GM18507 (cell line): ENCODE results near the gene CDH16.
"Not testable (repeated sequence)": the region's sequence is repeated elsewhere in the genome, so short reads cannot be mapped to it uniquely, and the experiment has no call there.

ENCODE experiments used
- DNase-seq: peaks from one replicate; pipeline ENCODE4 v3.0.0; 2011; ENCODE audit warnings: low read depth; ENCODE audit not compliant: insufficient read length; ENCODE audit errors: extremely low spot score
- FAIRE-seq: peaks from 2 replicates; lab custom pipeline; 2011; peaks lifted over from hg19 to GRCh38; lab: Jason Lieb, UNC

CDH16 gene

GRCh38 chr16:66901626-66902025, 17.1 kb downstream of the CDH16 start:
- FAIRE-seq (no peak), DNase-seq (no peak)

- no peak for FAIRE-seq
- DNase-seq = no peak
Measured at GRCh38 chr16:66900721-66901441, 17.8 kb downstream of the CDH16 start.

- DNase-seq = no peak
- no peak for FAIRE-seq
Measured at GRCh38 chr16:66899945-66900710, 18.6 kb downstream of the CDH16 start.

GRCh38 chr16:66899310-66899944, 19.3 kb downstream of the CDH16 start:
- FAIRE-seq (no peak), DNase-seq (no peak)

- DNase-seq = no peak
- FAIRE-seq = no peak
Measured at GRCh38 chr16:66898933-66899309, 19.8 kb downstream of the CDH16 start.

GRCh38 chr16:66898207-66898606, 20.5 kb downstream of the CDH16 start:
- FAIRE-seq = no peak
- no peak for DNase-seq

GRCh38 chr16:66896682-66897081, 22.0 kb downstream of the CDH16 start:
- not testable (repeated sequence) for FAIRE-seq, DNase-seq

GRCh38 chr16:66895999-66896398, 22.7 kb downstream of the CDH16 start:
- DNase-seq (no peak), FAIRE-seq (no peak)

GRCh38 chr16:66895689-66895979, 23.1 kb downstream of the CDH16 start:
- DNase-seq = no peak
- no peak for FAIRE-seq

GRCh38 chr16:66894948-66895688, 23.6 kb downstream of the CDH16 start:
- FAIRE-seq = peak; percentile 67
- peak; percentile 50 for DNase-seq

GRCh38 chr16:66894055-66894454, 24.6 kb downstream of the CDH16 start:
- DNase-seq = no peak
- FAIRE-seq = no peak

GRCh38 chr16:66891797-66892196, 26.9 kb downstream of the CDH16 start:
- DNase-seq (no peak), FAIRE-seq (no peak)

- DNase-seq = no peak
- no peak for FAIRE-seq
Measured at GRCh38 chr16:66891360-66891759, 27.3 kb downstream of the CDH16 start.

GRCh38 chr16:66890799-66891198, 27.9 kb downstream of the CDH16 start:
- no peak for FAIRE-seq
- no peak for DNase-seq

GRCh38 chr16:66889622-66890021, 29.1 kb downstream of the CDH16 start:
- DNase-seq = no peak
- no peak for FAIRE-seq

GRCh38 chr16:66888647-66889615, 29.8 kb downstream of the CDH16 start:
- DNase-seq = no peak
- no peak for FAIRE-seq

GRCh38 chr16:66886914-66887313, 31.8 kb downstream of the CDH16 start:
- no peak for DNase-seq
- FAIRE-seq = no peak

- DNase-seq = no peak
- no peak for FAIRE-seq
Measured at GRCh38 chr16:66886321-66886720, 32.4 kb downstream of the CDH16 start.

GRCh38 chr16:66885491-66885890, 33.2 kb downstream of the CDH16 start:
- FAIRE-seq = no peak
- DNase-seq = no peak
